HG02870 (cell line): ENCODE measurements around the gene SNRK.
A peak's percentile ranks its signal among the peaks of the same experiment; 100 is the strongest.

Experiments
- ATAC-seq: cut with Tn5 transposase; IDR thresholded peaks from one replicate; pipeline ENCODE4 v1.9.1; 2021; ENCODE audit warnings: mild to moderate bottlenecking, moderate library complexity; ENCODE audit not compliant: unreplicated experiment

SNRK gene

GRCh38 chr3:43369404-43370292 lies 83.3 kb downstream of the SNRK start:
- no peak for ATAC-seq

- no peak for ATAC-seq
These were observed 84.1 kb downstream of the SNRK start for GRCh38 chr3:43370293-43370980.

GRCh38 chr3:43371494-43371893 lies 85.2 kb downstream of the SNRK start:
- ATAC-seq, result no peak

- ATAC-seq, result no peak
These were observed 85.8 kb downstream of the SNRK start for GRCh38 chr3:43372007-43372740.

GRCh38 chr3:43372809-43373559 lies 86.6 kb downstream of the SNRK start:
- no peak for ATAC-seq

- ATAC-seq, result no peak
These were observed 87.2 kb downstream of the SNRK start for GRCh38 chr3:43373560-43373928.

GRCh38 chr3:43378066-43378935 lies 92.0 kb downstream of the SNRK start:
- ATAC-seq, result peak; percentile 57

GRCh38 chr3:43379343-43379742 lies 93.0 kb downstream of the SNRK start:
- ATAC-seq, result no peak

GRCh38 chr3:43388175-43388574 lies 101.8 kb downstream of the SNRK start:
- no peak for ATAC-seq

- no peak for ATAC-seq
These were observed 102.6 kb downstream of the SNRK start for GRCh38 chr3:43388915-43389314.

GRCh38 chr3:43389388-43390254 lies 103.3 kb downstream of the SNRK start:
- ATAC-seq, result no peak

- no peak for ATAC-seq
These were observed 103.9 kb downstream of the SNRK start for GRCh38 chr3:43390255-43390588.

GRCh38 chr3:43391621-43392020 lies 105.3 kb downstream of the SNRK start:
- ATAC-seq, result no peak

- no peak for ATAC-seq
These were observed 107.8 kb downstream of the SNRK start for GRCh38 chr3:43394041-43394554.

- no peak for ATAC-seq
These were observed 112.7 kb downstream of the SNRK start for GRCh38 chr3:43399034-43399433.

- ATAC-seq, result no peak
These were observed 113.8 kb downstream of the SNRK start for GRCh38 chr3:43400167-43400566.
